ENCODE measurements around the gene IL1RAPL2.

IL1RAPL2 gene

DNA sequence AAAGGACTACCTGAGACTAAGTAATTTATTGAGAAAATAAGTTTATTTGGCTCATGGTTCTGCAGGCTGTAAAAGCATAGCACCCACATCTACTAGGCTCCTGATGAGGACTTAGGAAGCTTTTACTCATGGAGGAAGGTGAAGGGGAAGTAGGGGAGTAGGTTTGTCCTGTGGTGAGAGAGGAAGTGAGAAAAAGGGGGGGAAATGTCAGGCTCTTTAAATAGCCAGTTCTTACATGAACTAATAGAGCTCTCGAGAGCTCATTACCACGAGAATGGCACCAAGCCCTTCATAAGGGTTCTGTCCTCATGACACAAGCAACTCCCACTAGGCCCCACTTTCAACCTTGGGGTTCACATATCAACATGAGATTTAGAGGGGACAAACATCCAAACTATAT is 1130.9 kb downstream of the IL1RAPL2 start:
- DNase-seq, result no peak

DNA sequence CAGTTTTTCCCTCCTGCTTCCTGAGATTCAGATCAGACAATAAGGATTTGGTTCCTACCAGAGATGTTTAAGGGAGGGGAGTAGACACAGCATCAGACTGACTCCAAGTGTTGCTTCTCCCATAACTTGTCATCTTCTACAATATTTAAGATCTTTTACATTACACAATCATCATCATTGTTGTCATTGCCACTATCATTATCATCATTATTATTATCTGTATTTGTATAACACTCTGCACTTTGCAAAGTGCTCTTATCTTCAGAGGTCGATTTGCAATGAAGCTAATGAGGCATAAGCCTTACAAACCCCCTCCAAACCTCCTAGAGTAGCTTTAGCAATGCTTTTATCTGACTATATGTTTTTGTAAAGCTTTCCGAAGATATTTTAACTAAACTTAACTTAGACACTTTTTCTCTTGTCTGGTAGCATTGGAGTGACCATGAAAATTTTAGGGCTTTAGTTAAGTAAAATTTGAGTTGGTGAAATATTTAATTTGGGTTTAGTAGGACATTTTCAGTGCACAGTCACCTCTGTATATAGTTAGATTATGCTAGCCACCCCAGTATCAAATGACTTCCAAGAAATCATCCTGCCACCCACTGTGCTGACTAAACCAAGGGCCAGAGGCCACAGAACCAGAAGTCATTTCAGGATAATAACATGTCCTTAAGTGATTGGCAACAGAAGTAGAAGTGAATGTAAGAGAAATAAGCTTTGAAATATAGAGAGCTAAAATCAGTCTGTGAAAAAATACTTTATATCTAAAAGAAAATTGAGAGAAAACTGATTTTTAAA is 1132.2 kb downstream of the IL1RAPL2 start:
- DNase-seq, result no peak

DNA sequence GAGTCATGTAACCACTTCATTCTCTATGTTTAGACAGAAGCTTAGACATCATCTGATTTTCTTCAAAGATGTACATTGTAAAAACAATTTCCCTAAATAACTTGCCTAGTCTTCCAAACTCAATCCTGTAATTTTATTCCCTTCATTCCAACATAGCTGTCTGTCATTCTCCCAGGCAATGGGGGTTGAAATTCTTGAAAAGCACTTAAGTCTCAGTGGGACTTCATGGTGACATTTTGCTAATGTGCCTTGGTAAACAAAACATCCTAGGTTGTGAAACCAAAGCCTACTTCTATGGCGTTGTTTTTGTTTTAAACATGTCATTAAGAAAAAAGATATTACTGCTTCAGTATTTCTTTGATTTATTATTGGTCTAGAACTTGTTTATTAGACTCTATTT is 1134.3 kb downstream of the IL1RAPL2 start:
- no peak for DNase-seq

DNA sequence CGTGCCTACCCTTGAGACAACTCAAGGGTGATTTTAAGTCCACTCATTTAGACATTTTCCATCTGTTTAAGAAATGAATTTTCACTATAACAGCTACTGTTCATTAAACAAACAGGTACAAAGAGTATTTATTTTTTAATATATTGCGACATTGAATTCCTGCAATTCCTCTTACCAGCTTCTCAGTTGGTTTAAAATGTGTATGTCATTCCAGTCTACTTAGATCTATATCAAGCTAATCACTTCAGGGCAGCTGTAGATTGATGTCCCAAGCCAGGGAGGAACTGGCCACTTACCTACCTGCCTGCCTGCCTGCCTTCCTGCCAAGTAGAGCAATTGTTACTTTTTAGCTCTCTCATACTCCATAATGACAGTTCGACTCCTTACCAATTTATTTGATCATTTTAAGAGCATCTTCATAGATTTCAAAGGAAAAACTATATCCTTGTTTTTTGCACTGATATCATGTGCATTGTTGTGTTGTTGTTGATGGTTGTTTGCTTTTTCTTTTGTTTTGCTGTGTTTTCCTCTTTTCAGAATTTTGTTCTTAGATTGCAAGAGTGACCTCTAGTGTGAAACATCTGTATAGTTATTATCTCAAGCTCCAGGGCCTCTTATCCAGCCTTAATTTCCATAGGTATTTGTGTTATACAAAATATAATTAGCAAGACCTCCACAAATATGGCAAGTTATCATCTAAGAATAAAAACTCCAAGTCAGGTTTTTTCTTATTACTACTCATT is 1135.5 kb downstream of the IL1RAPL2 start:
- no peak for DNase-seq

DNA sequence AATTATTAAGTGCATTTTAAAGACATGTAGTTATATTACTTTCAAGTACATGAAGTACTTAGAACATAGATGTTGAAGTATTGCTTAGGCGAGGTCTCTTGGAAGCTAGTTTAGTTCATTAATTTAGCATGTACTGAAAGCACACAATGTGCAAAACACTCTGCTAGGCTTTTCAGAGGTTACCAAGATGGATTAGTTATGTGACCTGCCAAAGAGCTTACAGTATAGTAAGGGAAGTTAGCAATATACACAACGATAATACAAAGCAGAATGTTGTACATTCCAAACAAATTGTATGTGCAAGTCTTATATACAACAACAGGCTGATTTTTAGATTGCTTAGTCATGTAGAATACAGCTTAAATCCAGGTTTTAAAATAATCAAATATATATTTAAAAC is 1137.9 kb downstream of the IL1RAPL2 start:
- no peak for DNase-seq

DNA sequence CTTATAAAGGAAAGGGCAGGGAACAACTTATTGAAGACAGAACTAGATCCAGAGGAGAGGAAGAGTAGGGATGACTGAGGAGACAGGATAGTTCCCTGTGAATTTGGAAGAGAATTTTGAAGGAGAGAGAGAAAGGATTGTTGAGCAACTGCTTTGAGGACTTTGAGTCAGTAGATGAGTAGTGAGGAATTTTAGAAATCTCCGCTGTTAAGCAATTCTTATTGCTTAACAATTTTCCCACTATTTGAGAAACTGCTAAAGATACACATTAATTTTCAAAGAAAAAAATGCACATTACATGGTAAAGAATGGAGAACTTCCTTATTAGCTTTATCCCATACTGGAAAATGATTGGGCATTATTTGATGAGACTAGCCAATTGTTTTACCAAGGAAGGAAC is 1140.0 kb downstream of the IL1RAPL2 start:
- no peak for DNase-seq

DNA sequence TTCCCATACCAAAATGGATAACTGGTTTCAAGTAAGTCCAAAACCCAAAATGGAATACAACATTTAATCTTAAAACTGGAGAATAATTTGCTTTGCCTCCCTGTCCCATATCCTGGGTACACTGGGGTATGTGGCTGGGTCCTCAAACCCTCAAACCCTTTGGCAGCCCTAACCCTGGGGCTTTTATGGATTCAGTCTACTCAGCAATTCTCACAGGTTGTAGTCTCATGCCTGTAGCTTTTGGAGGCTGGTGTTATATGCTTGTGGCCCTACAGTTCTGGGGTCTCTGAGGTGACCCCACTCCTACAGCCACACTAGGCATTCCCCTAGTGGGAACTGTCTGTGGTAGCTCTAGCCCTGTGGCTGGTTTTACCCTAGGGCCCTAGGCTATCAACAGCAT is 1145.8 kb downstream of the IL1RAPL2 start:
- DNase-seq, result no peak

DNA sequence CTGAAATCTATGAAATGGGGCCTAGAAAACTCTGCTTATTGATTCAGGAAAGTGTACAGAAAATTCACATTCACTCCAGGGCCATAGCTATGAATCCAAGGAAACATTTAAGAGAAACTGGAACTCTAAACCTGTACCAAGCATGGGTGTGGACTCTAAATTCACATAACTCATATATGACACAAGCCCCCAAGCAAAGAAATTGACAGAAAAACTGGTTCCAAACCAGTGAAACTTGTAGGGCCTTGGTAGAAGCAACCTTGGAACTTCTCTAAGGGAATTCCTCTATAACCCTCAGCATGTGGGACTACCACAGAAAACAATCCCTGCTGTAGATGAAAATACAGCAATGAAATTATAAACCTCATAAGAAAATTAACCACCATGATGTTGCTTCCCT is 1149.7 kb downstream of the IL1RAPL2 start:
- no peak for DNase-seq

DNA sequence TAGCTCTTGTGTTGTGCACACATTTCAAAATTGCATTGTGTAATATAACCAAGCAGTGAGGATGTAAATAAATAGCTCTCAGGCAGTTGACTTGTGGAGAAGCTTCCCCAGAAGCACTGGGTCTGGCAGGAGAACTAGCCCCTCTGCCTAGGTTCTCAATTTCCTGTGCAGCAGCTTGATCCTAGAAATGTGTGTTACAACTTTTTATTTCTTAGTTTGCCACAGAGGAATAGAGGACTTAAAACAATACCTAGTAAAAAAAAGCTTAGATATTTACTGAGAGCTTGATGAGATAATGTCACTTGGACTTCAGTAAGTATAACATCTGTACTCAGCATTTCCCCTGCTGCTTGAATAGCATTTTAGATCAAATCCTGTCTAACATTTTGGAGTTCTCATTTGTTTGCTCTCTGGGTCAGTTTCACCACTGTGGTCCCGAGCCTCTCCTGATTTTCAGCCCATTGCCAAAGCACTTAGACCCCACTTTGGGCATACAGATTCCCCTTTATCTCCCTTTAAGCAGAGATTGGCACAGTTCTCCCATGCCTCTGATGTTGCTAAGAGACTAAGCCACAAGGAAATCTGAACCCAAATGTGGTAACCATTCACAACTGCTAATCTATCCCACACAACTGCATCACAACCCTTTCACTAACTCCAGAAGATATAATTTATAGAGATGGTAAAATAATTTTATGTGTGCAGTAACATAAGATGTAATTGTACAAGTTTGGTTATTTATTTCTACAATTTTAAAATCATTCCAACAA is 1158.2 kb downstream of the IL1RAPL2 start:
- DNase-seq, result no peak

DNA sequence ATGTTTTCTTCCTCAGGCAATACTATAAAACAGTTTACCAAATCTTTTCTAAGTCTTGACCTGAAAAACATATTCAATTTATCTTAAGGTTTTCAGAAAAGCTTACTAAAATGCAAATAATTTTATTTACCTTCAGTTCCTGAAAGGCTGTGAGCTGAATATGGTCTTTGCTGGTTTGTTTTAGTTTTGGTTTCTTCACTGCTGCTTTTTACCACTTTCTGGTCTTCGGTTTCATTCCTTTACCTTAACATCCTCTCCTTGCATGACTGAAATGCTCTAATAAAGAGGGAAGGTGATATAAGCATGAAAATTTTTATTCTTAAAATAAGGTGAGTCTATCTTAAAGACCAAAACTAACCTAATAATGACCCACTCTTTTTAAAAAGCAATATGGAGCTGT is 1159.2 kb downstream of the IL1RAPL2 start:
- no peak for DNase-seq

DNA sequence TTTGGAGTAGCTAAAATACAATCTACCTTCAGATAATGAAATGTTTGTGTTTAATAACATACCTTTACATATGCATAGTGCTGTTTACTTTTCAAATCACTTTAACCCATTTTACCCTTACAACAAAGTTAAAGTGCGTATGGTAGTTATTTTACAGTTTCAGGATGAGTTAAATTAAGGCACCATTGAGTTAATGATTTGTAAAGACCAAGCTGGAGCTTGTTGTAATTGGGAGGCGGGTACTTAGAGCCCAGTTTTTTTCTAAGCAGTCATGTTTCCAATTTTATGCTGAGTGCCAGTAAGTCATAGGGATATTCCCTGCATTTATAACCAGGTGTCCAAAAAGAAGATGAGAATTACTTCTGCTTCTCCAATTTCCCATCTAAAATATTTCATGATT is 1172.2 kb downstream of the IL1RAPL2 start:
- no peak for DNase-seq

DNA sequence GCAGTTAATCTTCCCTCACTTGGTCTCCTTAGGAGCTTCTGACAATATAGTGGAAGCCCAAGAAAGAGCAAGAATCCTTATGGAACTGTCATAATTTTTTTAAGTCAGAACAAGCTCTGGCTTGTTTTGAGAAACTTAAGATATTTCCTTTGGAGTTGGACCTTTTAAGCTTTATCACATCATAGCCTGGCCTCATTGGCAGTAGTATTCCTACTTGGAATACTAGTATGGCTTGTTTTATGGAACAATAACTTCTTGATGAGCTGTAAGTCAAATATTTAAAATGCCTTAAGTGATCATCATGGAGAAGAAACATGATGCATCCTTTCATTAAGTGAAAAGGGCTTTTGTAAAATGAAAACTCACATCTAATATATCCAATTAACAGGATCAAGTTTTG is 1178.3 kb downstream of the IL1RAPL2 start:
- DNase-seq, result no peak

DNA sequence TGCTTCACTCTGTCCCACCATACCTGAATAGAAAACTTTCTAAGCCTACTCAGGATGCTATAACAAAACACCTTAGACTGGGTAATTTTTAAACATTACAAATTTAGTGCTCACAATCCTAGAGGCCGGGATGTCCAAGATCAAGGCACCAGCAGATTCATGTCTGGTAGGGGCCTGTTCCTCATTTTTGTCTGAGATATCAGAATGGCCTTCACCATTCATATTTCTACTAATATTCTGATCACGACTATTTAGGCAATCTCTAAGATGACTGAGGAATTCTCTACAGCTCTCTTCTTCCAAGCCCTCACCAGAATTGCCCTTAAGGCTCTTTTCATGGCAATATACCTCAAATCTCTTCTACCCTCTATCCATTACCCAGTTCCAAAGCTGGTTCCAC is 1178.9 kb downstream of the IL1RAPL2 start:
- no peak for DNase-seq

DNA sequence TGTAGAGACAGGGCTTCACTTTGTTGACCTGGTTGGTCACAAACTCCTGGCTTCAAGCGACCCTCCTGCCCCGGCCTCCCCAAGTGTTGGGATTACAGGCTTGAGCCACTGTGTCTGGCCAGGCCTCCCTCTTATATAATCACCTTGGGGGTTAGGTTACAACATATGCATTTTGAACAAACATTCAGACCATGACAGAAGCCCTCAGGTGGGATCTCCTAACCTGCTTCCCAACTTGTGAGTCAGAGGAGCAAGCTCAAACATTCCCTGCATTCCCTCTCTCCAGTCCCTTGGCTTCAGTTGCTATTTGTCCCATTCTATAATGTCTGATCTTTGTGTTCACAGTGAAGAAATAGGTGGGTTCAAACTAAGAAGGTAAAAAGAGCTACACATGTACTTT is 1179.9 kb downstream of the IL1RAPL2 start:
- DNase-seq, result no peak

DNA sequence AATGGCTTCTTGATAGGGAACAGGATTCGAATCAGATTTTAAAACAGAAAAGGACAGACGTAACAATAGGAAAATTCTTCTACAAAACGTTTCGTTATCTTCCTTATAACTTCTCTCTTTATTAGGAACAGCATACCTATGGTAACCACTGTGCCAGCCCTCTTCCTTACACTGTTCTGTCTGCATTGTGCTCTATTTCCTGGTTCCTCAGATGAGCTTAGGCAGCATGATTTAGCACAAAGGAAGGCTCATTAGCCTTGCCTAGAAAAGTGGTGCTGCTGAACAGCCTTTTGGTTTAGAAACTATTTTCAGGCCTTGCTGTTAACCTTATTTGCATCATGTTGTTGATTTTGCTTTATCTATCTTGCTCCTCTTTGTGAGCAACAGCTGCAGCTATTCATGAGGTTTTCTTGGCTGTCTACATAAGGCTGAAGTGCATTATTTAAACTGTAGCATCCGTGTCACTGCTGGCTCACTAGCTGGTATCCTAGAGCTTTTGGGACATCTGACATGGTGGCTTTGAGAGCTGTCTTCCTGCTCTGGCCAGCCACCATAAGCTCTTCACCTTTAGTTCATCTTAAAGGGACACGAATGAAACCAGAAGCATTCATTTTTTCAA is 1186.4 kb downstream of the IL1RAPL2 start:
- peak in 1 of 56 donors; percentile 0 for DNase-seq

DNA sequence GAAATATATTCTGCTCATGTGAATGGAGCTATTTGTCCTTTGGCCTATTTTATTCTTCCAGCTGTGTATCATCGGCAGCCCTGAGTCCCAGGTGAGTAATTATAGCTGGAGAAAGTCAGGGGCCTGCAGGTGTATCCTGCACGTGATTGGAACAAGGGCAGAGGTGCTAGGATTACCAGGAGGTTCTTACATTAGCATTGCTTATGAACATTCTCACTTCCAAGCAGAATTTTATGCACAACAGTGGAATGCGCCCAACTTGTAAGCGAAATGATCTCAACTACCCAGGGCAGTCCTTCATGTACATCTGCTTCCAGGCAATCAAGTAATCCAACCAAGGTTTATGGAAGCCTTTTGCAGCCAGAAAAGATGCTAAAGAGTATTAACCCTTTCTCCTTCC is 1187.4 kb downstream of the IL1RAPL2 start:
- DNase-seq, result no peak

DNA sequence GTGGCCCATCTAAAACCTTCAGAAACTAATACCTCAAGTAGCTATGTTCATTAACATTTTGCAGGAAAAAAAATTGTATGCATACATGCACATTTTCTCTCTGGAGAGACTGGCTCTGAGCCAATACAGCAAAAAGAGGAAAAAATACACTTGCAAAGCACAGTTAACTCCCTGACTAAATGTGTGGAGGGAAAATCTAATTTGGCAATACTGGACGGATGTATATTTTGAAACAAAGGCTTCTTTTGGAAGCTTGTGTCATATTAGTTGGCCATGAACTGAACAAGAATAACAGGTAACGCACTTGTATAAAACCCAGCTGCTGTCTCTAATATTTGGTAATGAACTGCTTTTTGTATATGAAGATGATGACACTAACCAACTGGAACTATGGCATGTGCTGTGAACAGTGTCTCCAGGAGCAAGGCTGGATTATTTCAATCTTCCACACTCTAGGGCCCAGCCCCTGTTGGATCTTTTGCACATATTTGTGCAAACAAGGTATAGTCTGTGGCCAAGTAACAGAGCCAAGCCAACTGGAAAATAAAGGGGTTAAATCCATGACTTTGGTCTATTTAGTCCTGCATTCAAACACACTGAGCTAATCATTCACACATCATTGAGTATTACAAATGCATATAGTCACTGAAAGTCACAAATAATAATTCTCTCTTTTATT is 1188.4 kb downstream of the IL1RAPL2 start:
- no peak for DNase-seq

DNA sequence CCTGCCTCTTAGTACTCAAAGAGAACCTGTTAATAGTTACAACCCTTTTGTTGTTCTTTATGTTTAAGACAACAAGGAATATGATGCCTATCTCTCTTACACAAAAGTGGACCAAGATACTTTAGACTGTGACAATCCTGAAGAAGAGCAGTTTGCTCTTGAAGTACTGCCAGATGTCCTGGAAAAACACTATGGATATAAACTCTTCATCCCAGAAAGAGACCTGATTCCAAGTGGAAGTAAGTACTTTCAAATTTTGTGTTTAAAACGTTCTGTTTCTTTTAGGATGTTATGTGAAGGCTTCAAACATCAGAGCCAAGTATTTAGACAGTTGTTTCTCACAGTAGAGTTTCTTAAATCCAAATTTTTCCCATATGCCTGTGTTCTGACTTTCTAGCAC is 1189.1 kb downstream of the IL1RAPL2 start:
- DNase-seq, result no peak

DNA sequence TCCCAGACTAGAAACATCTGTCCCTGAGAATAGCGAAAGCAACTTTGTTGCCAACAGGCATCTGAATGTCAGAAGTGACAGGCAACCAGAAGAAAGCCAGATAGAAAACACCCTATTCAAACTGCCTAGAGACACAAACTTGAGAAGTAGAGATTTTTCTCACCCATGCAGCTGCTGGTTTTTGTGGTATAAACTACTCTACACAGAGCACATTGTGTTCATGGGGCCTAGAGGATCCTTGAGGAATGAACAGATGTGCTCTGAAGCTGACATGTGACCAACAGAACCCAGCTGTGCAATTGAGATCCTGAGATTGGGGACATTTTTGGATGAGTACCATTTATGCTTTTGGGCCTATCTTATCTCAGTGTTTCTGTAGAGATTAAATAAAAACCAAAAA is 1192.8 kb downstream of the IL1RAPL2 start:
- no peak for DNase-seq

DNA sequence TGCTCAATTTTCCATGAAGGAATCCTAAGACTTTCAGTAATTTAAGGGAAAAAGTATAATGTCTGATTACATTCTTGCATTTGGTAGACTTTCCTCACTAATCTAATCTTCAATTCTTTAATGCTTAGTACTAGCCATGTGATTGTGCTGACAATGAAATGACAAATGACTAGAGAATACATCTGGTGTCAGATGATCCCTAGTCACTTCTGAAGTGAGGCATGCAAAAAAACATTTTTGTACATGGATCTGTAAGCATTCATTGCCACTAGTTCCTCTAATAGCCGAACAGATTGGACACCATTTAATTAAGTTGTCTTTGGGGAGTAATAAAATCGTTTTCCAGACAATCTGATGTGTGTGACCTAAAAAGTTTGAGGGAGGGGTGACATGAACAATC is 1193.6 kb downstream of the IL1RAPL2 start:
- DNase-seq, result no peak

DNA sequence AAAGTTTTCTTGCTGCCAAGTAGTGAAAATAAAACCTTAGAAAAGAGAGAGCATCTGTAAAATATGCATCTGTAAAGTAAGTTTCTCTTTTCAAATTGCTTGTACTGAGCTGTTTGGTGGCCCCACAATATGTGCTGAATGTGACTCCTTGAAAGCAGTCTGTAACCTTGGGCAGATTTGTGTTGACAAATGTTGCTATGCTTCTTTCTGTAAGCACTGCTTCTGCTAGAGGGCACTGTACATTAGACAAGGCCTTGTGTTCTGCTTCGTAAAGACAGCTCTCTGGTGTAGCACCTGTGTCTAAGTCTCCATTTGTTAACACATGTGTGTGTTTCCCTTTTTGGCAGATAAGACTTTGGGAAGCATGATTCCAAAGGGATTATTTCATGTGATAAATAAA is 1199.7 kb downstream of the IL1RAPL2 start:
- no peak for DNase-seq
